GM19395 (cell line): Measurements from ENCODE around the gene BAHCC1.

Source experiments
- ATAC-seq: cut with Tn5 transposase; IDR thresholded peaks from one replicate; pipeline ENCODE4 v1.9.1; 2021; ENCODE audit warnings: mild to moderate bottlenecking, moderate library complexity; ENCODE audit not compliant: unreplicated experiment

BAHCC1 gene

DNA sequence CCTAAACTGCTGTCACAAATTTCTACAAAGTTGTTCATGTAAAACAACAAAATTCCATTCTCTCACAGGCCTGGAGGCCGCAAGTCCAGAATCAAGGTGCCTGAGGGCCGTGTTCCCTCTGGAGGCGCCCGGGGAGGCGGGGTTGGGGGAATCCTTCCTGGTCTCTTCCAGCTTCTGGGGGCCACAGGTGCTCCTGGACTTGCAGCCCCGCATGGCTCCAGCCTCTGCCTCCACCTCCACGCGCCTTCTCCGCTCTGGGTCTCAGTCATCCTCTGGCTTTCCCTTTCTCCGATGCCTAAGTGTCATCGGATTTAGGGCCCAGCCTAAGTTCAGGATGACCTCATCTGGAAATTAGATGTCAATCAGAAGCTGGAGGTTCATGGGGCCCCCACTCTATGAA, 28.6 kb upstream of the BAHCC1 start:
- no peak for ATAC-seq

DNA sequence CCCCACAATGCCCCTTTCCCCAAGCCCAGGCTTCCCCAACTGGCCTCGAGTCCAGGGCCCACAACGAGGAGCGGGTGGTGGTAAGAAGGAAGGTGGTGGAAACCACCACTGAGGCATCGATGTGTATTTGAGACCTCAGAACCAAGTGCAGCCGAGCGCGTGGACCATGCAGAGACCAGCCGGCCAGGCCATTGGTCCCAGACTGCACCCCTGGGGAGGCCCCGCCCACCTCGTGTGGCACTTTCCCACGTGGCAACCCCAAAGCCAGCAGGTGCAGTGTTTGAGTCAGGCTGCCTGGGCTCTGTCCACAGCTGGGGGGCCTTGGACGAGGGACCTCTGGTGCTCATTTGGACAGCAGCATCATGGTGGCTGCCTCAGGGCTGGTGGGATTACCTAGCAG, 28.1 kb upstream of the BAHCC1 start:
- no peak for ATAC-seq

DNA sequence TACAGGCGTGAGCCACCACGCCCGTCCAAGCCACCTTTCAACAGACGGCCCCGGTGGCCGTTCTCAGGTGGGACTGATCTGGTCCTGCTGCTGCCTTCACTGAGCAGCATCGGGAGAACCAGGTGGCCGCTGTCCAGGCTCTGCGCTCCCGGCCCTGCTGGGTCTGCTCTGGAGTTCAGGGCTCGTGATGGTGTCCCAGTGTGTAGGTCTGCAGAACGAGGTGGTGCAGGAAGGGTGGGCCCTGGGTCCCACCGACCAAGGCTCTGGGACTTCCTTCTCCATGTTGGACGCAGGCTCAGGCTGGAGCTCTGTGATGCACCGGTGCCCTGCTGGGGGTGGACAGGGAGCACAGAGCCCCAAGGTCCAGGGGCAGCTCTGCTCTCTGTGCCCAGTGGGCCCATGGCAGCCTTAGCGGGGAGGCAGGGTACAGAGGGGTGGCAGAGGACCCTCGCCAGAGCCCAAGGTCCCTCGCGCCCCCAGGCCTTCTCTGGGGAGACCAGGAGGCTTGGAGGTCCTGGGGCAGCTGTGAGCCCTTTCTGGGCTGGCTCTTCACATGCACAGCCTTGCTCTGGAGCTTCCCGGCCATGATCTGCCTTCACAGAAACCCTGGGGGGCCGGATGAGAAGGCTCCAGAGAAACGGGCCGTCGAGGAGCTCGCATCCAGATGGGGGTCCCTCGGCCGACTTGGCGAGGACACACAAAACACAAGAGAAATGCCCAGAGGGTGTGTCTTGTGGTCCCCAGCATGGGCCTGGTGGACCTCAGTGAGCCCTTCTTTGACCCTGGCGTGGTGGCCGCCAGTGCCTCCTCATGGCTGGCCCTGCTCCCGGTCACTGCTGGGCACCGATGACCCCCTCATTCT, 26.9 kb upstream of the BAHCC1 start:
- no peak for ATAC-seq

DNA sequence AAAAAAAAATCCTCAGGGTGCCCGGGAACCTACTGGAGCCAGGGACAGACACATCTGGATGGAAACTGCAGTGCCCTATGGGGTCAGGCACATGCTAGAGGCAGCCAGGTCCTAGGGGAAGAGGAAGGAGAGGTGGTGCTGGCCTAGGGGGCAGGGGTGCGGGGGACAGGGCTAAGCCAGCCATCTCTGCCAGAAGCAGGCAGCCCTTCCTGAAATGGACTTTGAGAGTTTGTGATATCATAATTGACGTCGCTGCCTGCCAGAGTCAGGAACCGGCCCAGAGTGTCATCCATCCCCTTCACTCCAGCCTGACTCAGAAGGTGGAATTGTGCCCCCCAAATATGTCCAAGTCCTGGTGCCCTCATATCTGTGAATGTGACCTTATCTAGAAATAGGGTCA, 25.0 kb upstream of the BAHCC1 start:
- ATAC-seq, result no peak

DNA sequence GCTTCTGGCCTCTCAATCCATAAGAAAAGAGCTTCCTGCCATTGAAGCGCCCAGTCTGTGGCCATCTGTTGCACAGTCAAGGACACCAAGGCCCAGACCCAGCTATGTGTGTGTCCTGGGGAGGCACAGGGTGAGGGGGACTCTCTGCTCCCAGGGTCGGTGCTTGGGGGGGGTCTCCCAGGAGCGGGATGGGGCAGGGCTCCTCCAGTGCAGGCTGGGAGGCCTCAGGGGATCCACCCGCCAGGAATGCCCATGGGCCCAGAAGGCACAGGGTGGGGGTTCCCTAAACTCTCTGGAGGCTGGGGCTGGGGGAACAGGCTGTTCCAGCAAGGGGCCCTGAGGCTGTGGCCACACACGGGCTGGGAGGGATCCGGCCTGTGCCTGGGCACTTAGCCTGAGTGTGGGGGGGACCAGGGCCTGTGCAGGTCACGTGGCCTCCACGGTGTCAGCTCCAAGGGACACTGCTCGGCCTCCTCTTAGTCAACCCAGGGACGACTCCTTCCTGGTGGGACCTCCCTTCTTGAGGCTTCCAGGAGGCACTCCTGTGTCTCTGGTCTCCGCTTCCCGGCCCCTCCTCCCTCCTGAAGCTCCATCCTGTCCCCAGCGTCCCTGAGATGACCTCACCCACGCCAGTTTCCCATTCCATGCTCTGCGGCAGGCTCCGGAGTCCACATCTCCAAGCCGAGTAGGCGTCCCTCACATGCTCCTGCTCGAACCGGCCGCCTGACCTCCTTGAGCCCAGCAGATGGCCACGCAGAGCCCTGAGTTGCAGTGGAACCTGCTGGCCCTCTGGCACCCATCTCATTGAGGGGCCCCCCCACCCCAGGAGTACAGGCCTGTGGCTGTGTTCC, 23.1 kb upstream of the BAHCC1 start:
- ATAC-seq, result no peak

DNA sequence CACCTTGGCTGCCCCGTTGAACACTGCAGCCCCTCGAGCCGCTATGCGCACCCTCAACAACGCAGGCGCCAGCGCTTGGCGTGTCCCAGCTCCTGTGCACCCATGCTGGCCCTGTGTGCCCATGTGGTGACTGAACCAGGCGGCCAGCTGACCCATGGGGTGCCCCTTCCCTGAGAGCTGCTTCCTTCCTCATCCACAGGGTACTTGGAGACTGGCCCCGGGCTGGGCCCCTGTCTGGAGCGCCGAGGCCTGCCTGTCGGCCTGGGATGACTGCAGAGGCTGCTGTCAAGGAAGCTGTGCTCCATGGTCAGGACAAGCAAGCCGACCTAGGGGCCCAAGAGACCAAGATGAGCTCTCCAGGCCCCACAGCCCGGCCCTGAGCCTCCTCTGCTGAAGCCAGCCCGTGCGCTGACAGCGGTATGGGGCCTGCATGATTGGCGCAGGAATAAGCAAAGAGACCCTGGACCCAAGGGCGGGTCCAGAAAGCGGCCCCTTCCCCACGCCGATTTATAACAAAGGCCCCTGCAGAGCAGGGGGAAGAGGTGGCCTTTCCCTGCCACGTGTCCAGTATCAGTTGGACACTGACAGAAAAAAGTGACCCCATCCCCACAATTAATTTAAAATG, 21.6 kb upstream of the BAHCC1 start:
- no peak for ATAC-seq

DNA sequence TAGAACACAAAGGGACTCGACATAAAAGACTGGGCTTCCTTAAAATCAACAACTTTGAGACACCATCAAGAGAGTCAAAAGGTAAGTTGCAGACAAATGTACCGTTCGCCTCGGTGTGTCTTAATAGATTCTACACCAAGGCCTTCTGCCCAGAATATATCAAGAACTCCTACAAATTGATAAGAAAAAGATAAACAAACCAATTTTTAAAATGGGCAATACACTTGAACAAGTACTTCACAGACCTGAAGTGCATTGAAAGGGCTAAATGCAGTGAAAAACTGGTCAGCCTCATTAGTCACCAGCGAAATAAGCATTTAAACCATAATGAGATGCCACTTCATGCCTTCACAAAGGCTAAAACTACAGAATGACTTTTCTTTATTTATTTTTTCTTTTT, 20.4 kb upstream of the BAHCC1 start:
- ATAC-seq, result no peak

DNA sequence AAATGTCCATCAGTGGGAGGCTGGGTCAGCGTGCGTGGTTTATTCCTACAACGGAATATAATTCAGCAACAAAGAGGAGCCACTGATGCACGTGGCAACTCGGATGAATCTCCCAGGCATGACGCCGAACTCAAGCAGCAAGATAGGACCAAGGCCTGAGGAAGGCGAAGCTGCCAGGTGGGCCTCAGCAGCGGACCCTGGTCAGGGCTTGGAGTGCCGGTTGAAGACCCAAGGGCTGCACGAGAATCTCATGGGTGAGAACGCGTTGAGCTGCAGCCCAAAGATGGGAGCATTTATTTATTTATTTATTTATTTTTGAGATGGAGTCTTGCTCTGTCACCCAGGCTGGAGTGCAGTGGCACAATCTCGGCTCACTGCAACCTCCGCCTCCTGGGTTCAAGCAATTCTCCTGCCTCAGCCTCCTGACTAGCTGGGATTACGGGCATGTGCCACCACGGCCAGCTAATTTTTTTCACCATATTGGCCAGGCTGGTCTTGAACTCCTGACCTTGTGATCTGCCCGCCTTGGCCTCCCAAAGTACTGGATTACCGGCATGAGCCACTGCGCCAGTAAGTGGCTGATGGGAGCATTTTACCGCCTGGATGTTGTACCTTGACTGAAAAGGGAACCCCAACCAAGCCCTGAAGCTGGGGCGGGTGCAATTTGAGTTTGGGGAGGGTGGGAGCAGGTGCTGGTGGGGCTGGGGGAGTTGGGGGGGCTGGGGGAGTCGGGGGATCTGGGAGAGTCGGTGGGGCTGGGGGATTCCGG, 18.1 kb upstream of the BAHCC1 start:
- ATAC-seq, result no peak

DNA sequence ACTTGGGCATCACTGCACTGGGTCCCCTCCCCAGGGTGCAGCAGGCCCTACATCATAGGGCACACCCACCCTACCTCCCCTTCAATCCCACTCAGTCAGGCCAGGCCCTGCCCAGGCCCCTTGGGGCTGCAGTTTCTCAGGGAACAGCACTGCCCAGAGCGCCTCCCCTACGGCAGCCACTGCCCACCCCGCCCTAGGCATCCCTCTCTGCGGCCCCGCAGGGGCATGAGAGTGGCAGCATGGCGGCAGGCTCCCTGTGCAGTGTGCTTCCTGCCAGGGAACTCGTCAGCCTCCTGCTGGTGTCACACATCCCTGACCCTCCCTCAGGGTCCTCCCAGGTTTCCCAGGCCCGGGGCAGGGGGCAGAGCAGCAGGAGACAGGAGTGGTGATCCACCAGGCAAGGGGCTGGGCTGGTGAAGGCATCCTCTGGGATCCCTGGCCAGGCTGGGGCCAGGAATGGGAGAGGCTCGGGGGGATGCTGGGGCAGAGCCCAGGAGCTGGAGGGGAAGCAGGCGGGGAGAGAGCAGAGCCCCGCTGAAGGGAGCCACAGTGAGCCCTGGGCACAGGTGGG, 16.2 kb upstream of the BAHCC1 start:
- ATAC-seq, result no peak

DNA sequence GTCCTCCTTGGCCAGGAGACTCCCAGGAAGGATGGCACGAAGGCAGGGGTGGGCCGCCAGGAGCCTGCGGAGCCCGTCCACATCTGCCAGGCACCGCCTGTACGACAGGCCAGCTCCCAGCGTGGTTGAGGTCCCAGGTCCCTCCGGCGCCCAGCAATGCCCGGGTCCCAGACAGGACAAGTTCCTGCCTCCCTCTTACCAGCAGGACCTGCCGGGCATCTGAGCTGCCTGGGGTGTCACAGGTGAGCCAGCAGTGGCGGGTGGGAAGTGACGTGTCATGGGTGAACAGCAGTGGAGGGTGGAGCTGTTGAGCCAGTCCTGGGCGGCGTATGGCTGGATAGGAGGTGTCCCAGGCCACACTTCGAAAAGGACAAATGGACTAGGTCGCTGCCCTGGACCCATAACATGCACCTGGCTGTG, 15.7 kb upstream of the BAHCC1 start:
- ATAC-seq, result no peak

DNA sequence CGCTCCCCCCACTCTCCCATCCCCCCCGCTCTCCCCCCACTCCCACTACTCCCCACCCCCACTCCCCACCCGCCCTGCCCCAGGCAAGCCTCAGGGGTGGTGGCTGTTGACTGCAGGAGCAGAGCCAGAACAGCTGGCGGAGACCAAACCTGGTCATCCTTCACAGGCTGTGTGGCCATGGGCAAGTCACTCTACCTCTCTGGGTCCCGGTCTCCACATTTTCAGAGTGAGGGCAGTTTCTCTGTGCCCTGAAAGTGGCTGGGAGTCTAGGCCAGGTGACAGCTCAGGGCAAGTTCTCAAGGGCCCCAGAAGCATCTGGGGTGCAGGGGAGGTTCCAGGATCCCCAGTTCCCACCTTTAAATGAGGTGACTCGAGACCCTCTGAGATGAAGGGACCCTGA, 15.1 kb upstream of the BAHCC1 start:
- no peak for ATAC-seq

DNA sequence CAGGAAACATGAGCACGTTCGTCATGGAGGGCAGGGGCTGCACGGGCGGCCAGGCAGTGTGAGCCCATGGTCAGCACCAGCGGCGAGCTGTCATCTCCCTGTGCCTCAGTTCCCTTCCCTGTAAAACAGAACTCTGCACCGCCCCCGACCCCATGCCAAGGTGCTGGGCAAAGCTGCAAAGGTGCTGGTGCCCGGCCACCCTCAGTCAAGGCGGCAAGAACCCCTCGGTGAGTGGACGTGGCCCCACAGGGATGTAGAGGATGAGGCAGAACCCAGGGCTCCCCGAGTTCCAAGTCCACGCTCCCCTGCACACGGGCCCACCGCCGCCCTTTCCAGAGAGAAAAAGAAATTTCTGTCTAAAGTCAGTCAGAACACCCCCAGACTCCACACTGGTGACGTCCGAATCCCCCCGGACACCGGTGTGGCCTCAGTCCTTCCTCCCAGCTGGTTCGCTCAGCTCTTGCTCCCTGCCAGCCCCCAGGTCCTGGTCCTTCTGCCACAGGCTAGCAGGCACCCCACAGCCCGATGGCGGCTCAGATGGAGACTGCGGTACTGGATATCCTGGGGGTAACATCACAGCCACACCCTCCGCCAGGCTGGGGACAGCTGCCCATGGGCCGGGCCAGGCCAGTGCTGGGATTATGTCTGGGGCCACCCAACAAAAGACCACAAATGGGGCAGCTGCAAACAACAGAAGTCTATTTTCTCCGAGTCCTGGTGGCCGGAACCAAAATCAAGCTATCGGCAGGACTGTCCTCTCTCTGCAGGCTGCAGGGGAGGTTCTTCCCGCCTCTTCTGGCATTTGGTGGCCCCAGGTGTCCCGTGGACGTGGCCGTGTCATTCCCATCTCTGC, 14.4 kb upstream of the BAHCC1 start:
- no peak for ATAC-seq

DNA sequence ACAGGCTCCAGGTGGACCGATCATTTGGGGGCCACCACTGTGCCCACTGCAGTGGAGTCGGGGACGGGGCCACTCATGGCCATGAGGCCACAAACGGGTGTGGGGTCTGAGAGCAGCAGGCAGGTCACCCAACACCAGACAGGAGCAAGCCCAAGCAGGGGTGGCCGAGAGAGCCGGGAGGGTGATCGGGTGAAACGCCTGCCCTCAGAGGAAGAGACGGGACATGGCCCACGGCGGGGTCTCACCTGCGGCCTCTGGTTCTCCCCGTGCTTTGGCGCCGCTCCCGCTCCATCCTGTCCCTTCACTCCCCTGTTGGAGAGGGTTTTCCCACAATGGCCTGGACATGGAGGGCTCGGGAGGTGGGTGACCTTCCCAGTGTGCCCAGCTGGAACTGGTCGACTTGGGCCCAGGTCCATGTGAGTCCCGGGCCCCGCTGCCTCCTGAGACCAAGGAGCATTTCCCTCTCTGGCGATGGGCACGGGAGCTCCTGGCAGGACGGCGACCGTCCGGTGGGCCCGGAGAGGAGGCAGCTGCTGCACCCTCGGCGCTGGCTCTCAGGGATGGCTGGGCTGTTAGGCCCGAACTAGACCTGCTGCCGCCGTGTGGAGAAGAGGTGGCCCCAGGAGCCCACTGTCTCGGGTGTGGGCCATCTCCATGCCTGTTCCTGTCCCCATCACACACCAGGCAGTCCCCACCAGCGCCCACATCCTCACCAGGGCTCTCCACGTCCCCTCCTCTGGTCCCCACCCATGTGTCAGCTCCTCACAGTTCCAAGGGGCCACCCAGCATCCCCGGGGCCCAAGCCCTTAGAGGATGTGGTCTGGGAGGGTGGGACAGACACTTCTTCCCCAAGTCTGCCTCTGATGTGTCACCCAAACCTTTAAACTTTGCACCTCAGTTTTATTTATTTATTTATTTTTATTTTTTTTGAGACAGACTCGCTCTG, 13.4 kb upstream of the BAHCC1 start:
- ATAC-seq, result no peak

DNA sequence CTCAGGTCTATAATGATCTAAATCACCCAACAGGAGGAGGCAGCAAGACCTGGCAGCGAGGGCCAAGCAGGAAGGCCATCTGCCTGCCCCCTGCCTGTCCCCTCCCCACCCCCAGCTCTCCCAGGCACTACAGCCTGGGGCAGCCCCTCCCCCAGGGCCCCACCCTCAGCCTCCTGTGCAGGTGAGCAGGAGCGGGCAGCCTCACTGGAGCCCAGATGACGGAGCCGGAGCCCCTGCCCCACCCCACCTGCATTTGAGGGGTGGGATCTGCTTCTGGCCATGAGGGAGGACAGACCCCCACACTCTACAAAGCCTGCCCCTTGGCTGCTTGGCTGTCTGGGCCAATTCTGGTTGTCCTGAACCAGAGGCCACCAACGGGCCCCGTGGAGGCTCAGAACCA, 12.4 kb upstream of the BAHCC1 start:
- no peak for ATAC-seq

DNA sequence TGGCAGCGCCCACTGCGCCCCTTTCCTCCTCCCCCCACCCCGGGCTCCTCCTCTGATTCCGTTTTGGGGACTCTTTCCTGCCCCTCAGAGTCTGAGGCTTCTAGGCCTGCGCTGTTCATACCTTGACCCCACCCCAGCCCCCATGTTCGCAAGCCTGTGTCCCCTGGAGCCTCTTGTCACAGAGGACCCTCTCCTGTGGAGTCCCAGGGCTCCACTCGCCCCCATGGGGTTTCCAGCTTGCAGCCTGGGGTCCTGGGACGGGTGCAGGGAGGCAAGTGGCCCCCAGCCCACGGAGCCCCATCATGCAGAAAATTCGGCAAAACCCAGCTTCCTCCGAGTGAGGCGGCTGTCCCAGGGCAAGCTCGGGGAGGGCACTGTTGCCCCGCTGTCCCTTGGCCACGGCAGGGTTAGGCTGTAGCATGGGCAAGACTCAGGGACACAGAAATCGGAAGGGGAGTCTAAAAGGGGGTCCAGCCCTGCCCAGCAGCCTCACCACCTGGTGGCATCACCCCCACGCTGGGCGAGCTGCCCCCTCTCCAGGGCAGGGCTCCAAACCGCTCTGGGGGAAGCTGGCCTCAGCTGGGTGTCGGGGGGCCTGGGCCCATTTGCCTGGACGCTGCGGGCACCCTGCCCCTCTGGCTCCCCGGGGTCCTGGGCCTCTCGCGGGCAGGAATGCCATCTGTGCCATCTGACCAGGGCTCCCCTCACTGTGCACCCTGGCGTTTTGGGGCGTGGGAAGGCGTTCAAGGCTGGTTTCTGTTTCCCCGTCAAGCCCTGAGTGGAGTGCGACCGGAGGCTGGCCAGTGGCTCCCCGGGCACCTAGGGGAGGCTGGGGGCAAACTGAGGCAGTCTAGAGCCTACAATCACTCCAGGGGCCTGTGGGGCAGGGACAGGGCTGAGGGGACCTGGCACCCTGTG, 11.5 kb upstream of the BAHCC1 start:
- ATAC-seq, result no peak

DNA sequence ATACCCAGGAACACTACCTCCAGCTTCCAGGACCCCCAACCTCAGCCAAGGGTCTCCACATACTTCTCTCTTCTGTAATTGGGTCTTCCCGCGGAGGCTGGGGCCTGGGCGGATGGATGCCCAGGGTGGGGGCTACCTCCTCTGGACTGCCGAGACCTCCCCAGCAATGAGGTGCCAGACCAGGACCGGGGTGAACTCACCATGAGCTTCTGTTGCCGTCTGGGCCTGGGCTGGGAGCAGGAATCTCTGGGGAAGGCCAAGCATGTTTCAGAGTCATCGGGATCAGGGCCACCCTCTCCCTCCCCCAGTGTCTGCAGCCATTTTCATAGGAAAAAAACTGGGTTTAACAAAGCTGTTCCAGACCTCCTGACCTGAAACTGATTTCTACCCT, 10.3 kb upstream of the BAHCC1 start:
- no peak for ATAC-seq

DNA sequence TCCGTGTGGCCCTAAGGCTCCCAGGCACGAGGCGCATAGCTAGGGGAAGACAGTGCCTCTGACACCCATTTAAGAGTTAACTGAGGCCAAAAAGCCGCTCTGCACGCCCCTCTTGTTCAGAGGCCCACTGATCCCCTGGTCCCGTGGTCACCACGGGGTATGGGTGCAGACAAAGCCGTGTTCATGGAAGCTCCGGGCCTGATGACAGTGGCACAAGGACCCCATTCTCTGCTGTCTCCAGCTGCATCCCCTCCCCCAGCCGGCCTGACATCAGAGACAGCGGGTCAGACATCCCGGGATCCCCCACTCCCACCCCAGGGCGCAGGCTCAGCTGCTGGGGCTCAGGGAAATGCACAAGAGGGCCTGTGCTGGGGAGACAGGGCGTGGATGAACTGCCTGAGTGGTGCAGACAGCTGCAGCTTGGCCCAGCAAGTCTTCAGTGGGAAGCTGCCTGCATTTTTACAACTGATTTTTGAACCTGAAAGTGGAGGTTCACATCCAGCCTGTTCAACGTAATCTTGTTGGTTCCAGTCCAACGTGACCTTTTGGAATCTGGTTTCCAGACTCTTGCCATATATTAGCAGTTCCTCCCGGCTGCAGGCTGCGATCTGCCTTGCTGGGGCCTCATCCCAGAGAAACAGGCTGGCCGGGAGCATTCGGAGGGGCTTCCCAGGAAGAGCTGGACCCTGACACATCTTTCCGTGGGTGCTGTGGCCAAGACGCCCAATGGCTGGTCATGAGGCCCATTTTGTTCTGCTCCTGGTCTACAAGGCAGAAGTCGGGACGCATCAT, 9.7 kb upstream of the BAHCC1 start:
- no peak for ATAC-seq
